Stimulated activated naive CD8-positive, alpha-beta T cell treated with anti-CD3 and anti-CD28 coated beads, Interleukin-15, Interleukin-2, amounts not matched to agents 100 ng/mL and 50 ng/mL, for 24 hours (primary cell): ENCODE data around the gene PCDHA7.
"Not testable (repeated sequence)": the region's sequence is repeated elsewhere in the genome, so short reads cannot be mapped to it uniquely, and the experiment has no call there.

Source experiments
- H3K27ac Mint-ChIP-seq: one replicate; pipeline ENCODE4 v1.8.0; 2021; ENCODE audit warnings: mild to moderate bottlenecking, mixed read lengths
- H3K27me3 Mint-ChIP-seq: one replicate; pipeline ENCODE4 v1.8.0; 2021; ENCODE audit warnings: mixed read lengths
- H3K36me3 Mint-ChIP-seq: one replicate; pipeline ENCODE4 v1.8.0; 2021; ENCODE audit warnings: low read depth, mixed read lengths
- H3K4me1 Mint-ChIP-seq: one replicate; pipeline ENCODE4 v1.8.0; 2021; ENCODE audit warnings: low read depth, mixed read lengths
- H3K4me3 Mint-ChIP-seq: one replicate; pipeline ENCODE4 v1.8.0; 2021; ENCODE audit warnings: mild to moderate bottlenecking, mixed read lengths
- H3K9me3 Mint-ChIP-seq: one replicate; pipeline ENCODE4 v1.8.0; 2021; ENCODE audit warnings: mixed read lengths

The PCDHA7 gene

GRCh38 chr5:140840978-140841962 lies 7.2 kb downstream of the PCDHA7 start, which contains the start of gene PCDHA8:
Gene PCDHA8 (plus strand): TSS chr5:140841187. CDS start chr5:140841322, 135 bp downstream.
- no peak within 1 kb of the TSS for H3K4me3 Mint-ChIP-seq

GRCh38 chr5:140842798-140843733 lies 9.0 kb downstream of the PCDHA7 start:
- H3K9me3 Mint-ChIP-seq, result peaks cover 22% of the 10 kb centered on the region
- H3K36me3 Mint-ChIP-seq, result peaks cover 4% of the 10 kb centered on the region
- H3K4me1 Mint-ChIP-seq, result no peaks in the 10 kb centered on the region
- H3K27me3 Mint-ChIP-seq, result peaks cover 38% of the 10 kb centered on the region
- H3K27ac Mint-ChIP-seq, result no peak overlapping the region
- no peak overlapping the region for H3K4me3 Mint-ChIP-seq

More at GRCh38 chr5:140840978-140841962, 7.2 kb downstream of the PCDHA7 start, which contains the start of gene PCDHA8:
- H3K4me1 Mint-ChIP-seq, result no peaks in the 10 kb centered on the region
- no peak within 1 kb of the TSS for H3K27ac Mint-ChIP-seq
- peaks cover 15% of the 10 kb centered on the region for H3K9me3 Mint-ChIP-seq
- peaks cover 34% of the 10 kb centered on the region for H3K27me3 Mint-ChIP-seq
- peaks cover 4% of the 10 kb centered on the region for H3K36me3 Mint-ChIP-seq

DNA sequence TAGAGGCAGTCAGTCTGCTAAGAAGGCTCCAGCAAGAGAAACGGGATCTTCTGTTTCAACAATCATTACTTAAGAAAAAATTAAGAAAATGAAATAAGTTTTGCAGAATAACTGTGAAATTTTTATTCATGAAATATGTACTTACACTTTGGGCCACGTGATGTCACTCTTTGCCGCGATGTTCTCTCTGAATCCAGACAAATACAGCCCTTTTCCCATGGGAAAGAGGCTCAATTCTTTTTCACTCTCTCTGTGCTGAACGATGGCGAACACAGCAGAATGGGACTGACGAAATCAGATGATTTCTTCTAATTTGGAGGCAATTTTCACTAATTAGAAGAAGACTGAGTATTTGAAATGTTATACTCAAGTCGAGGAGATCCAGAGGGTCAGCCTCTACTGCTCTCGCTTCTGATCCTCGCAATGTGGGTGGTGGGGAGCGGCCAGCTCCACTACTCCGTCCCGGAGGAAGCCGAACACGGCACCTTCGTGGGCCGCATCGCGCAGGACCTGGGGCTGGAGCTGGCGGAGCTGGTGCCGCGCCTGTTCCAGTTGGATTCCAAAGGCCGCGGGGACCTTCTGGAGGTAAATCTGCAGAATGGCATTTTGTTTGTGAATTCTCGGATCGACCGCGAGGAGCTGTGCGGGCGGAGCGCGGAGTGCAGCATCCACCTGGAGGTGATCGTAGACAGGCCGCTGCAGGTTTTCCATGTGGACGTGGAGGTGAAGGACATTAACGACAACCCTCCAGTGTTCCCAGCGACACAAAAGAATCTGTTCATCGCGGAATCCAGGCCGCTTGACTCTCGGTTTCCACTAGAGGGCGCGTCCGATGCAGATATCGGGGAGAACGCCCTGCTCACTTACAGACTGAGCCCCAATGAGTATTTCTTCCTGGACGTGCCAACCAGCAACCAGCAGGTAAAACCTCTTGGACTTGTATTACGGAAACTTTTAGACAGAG lies 14.4 kb downstream of the PCDHA7 start, which contains the start of gene PCDHA9:
TSS of gene PCDHA9 (plus strand) at position 244 of the 964 bp plus-strand sequence. CDS start at position 358, 114 bp downstream.
- H3K36me3 Mint-ChIP-seq, H3K27me3 Mint-ChIP-seq, H3K27ac Mint-ChIP-seq, H3K4me3 Mint-ChIP-seq, H3K9me3 Mint-ChIP-seq, H3K4me1 Mint-ChIP-seq: not testable (repeated sequence)

DNA sequence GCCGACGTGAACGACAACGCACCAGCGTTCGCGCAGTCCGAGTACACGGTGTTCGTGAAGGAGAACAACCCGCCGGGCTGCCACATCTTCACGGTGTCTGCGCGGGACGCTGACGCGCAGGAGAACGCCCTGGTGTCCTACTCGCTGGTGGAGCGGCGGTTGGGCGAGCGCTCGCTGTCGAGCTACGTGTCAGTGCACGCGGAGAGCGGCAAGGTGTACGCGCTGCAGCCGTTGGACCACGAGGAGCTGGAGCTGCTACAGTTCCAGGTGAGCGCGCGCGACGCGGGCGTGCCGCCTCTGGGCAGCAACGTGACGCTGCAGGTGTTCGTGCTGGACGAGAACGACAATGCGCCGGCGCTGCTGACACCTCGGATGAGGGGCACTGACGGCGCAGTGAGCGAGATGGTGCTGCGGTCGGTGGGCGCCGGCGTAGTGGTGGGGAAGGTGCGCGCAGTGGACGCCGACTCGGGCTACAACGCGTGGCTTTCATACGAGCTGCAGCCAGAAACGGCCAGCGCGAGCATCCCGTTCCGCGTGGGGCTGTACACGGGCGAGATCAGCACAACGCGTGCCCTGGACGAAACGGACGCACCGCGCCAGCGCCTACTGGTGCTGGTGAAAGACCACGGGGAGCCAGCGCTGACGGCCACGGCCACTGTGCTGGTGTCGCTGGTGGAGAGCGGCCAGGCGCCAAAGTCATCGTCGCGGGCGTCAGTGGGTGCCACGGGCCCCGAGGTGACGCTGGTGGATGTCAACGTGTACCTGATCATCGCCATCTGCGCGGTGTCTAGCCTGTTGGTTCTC lies 16.0 kb downstream of the PCDHA7 start:
- H3K27ac Mint-ChIP-seq, H3K4me1 Mint-ChIP-seq, H3K36me3 Mint-ChIP-seq, H3K9me3 Mint-ChIP-seq, H3K4me3 Mint-ChIP-seq: not testable (repeated sequence)
- peaks cover 12% of the 10 kb centered on the region for H3K27me3 Mint-ChIP-seq

DNA sequence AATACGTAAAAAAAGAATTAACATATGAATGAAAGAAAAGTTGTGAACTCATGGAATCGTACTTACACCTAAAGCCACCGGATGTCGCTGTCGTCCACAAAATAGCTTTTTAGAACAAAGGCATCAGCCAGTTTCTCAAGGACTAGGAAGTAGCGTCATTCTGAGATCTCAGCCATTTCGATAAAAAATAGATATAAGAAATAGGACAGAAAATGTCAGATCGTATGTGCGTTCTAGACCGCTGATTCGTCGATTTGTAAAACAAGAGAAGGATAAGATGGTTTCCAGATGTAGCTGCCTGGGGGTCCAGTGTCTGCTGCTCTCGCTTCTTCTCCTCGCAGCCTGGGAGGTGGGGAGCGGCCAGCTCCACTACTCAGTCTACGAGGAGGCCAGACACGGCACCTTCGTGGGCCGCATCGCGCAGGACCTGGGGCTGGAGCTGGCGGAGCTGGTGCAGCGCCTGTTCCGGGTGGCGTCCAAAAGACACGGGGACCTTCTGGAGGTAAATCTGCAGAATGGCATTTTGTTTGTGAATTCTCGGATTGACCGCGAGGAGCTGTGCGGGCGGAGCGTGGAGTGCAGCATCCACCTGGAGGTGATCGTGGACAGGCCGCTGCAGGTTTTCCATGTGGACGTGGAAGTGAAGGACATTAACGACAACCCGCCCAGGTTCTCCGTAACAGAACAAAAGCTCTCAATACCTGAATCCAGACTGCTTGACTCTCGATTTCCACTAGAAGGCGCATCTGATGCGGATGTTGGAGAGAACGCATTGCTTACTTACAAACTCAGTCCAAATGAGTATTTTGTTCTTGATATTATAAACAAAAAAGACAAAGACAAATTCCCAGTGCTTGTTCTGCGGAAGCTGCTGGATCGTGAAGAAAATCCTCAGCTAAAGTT lies 22.0 kb downstream of the PCDHA7 start, which contains the start of gene PCDHA10:
TSS of gene PCDHA10 (plus strand) at position 126 of the 903 bp plus-strand sequence. CDS start at position 278, 152 bp downstream.
- H3K27ac Mint-ChIP-seq, result no peak within 1 kb of the TSS
- H3K36me3 Mint-ChIP-seq, result peaks cover 6% of the 10 kb centered on the region
- no peaks in the 10 kb centered on the region for H3K4me1 Mint-ChIP-seq

GRCh38 chr5:140857177-140857986 lies 23.3 kb downstream of the PCDHA7 start:
- Mint-ChIP-seq H3K27ac (no peak overlapping the region), H3K27me3 (peaks cover 12% of the 10 kb centered on the region), H3K4me1 (no peaks in the 10 kb centered on the region), H3K9me3 (peaks cover 3% of the 10 kb centered on the region), H3K36me3 (peaks cover 6% of the 10 kb centered on the region), H3K4me3 (no peak overlapping the region)

More for the DNA sequence above, 22.0 kb downstream of the PCDHA7 start, which contains the start of gene PCDHA10:
- peaks cover 3% of the 10 kb centered on the region for H3K9me3 Mint-ChIP-seq
- peaks cover 12% of the 10 kb centered on the region for H3K27me3 Mint-ChIP-seq
- no peak within 1 kb of the TSS for H3K4me3 Mint-ChIP-seq

DNA sequence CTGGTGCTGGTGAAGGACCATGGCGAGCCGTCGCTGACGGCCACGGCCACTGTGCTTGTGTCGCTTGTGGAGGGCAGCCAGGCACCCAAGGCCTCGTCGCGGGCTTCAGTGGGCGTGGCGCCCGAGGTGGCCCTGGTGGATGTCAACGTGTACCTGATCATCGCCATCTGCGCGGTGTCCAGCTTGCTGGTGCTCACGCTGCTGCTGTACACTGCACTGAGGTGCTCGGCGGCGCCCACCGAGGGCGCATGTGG lies 23.8 kb downstream of the PCDHA7 start:
- peaks cover 3% of the 10 kb centered on the region for H3K9me3 Mint-ChIP-seq
- H3K36me3 Mint-ChIP-seq, result peaks cover 6% of the 10 kb centered on the region
- peaks cover 12% of the 10 kb centered on the region for H3K27me3 Mint-ChIP-seq
- H3K4me1 Mint-ChIP-seq, result no peaks in the 10 kb centered on the region
- H3K27ac Mint-ChIP-seq, result no peak overlapping the region
- H3K4me3 Mint-ChIP-seq, result no peak overlapping the region

DNA sequence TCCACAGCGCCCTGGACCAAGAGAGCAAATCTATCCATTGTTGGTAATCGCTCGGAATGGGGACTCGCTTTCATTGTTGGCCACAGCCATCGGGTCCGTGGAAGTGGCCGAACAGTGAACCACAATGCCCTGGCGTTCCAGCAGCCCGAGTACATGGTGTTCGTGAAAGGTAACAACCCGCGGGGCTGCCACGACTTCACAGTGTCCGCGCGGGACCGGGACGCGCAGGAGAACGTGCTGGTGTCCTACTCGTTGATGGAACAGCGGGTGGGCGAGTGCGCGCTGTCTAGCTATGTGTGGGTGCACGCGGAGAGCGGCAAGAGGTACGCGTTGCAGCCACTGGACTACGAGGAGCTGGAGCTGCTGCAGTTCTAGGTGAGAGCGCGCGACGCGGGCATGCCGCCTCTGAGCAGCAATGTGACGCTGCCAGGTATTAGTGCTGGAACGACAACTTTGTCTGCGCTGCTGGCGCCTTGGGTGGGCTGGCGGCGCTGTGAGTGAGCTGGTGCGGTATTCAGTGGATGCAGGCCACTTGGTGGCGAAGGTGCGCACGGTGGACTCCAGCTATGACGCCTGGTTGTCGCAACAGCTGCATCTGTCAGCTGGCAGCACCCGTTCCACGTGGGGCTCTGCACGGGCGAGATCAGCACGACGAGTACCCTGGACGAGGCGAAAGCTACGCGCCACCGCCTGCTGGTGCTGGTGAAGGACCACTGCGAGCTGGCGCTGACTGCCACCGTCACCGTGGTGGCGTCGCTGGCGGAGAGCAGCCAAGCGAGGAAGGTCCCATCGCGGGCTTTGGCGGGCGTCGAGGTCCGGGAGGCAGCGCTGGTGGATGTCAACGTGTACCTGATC lies 28.6 kb downstream of the PCDHA7 start:
- Mint-ChIP-seq H3K4me1 (no peaks in the 10 kb centered on the region), H3K4me3 (no peak overlapping the region), H3K9me3 (peaks cover 8% of the 10 kb centered on the region), H3K27me3 (peaks cover 10% of the 10 kb centered on the region), H3K36me3 (no peaks in the 10 kb centered on the region), H3K27ac (no peak overlapping the region)

DNA sequence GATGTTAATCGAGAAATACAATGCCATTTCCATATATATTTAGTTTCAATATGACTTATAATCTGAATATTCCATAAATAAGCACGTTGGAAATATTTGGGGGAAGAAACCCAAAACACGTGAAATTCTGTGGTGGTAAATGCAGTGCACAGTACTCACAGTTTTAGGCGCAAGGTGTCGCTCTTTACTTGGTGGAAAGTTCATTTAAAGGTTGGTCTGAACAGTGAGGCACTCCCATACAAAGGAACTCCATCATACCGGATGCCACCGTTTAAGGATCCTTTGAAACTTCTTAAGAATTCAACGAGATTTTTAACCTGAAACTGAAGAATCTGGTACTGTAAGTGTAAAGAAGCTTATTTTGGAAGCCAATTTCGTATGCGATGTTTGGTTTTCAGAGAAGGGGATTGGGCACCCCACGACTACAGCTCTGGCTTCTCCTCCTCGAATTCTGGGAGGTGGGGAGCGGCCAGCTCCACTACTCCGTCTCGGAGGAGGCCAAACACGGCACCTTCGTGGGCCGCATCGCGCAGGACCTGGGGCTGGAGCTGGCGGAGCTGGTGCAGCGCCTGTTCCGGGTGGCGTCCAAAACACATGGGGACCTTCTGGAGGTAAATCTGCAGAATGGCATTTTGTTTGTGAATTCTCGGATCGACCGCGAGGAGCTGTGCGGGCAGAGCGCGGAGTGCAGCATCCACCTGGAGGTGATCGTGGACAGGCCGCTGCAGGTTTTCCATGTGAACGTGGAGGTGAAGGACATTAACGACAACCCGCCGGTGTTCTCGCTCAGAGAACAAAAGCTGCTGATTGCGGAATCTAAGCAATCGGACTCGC lies 34.9 kb downstream of the PCDHA7 start, which contains the start of gene PCDHA11:
TSS of gene PCDHA11 (plus strand) at position 237 of the 834 bp plus-strand sequence. CDS start at position 384, 147 bp downstream.
- H3K4me1 Mint-ChIP-seq, result no peaks in the 10 kb centered on the region
- H3K9me3 Mint-ChIP-seq, result peaks cover 14% of the 10 kb centered on the region
- peaks cover 27% of the 10 kb centered on the region for H3K27me3 Mint-ChIP-seq
- peaks cover 10% of the 10 kb centered on the region for H3K36me3 Mint-ChIP-seq
- H3K4me3 Mint-ChIP-seq, result no peak within 1 kb of the TSS
- H3K27ac Mint-ChIP-seq, result no peak within 1 kb of the TSS

GRCh38 chr5:140869555-140869886 lies 35.5 kb downstream of the PCDHA7 start:
- H3K4me3 Mint-ChIP-seq, result no peak overlapping the region
- peaks cover 30% of the 10 kb centered on the region for H3K27me3 Mint-ChIP-seq
- no peak overlapping the region for H3K27ac Mint-ChIP-seq
- peaks cover 10% of the 10 kb centered on the region for H3K36me3 Mint-ChIP-seq
- no peaks in the 10 kb centered on the region for H3K4me1 Mint-ChIP-seq
- peaks cover 16% of the 10 kb centered on the region for H3K9me3 Mint-ChIP-seq
